Suprapubic skin (tissue), 4 donors: Measurements from ENCODE around the gene ZER1.

Source experiments
- POLR2A ChIP-seq, 2 donors: fragments of 450-650 bp; IDR thresholded peaks; one replicate each; pipeline ENCODE4 v1.6.1; 2017; ENCODE audit warnings: antibody characterized with exemption in 2 of 2, mild to moderate bottlenecking in 2 of 2, moderate library complexity in 2 of 2
- POLR2AphosphoS5 ChIP-seq, 3 donors: sonication (generic); formaldehyde crosslinking; IDR thresholded peaks; one replicate each; pipeline ENCODE4 v1.6.1; 2017; ENCODE audit warnings: antibody characterized with exemption in 3 of 3
- TF ChIP-seq, protein P1 (sequence below), 2 donors: fragments of 200-600 bp in 1 of 2; fragments of 450-650 bp in 1 of 2; sonication (generic) in 1 of 2; IDR thresholded peaks; one replicate each; pipeline ENCODE4 v1.5.1; 2016 to 2019; ENCODE audit warnings: antibody characterized with exemption in 2 of 2, mild to moderate bottlenecking in 1 of 2, moderate library complexity in 1 of 2

- TF ChIP-seq POLR2A (IDR thresholded peaks at IDR 0.05) (no peak), POLR2AphosphoS5 (IDR thresholded peaks at IDR 0.05) (no peak)
- TF ChIP-seq, protein P1, sequence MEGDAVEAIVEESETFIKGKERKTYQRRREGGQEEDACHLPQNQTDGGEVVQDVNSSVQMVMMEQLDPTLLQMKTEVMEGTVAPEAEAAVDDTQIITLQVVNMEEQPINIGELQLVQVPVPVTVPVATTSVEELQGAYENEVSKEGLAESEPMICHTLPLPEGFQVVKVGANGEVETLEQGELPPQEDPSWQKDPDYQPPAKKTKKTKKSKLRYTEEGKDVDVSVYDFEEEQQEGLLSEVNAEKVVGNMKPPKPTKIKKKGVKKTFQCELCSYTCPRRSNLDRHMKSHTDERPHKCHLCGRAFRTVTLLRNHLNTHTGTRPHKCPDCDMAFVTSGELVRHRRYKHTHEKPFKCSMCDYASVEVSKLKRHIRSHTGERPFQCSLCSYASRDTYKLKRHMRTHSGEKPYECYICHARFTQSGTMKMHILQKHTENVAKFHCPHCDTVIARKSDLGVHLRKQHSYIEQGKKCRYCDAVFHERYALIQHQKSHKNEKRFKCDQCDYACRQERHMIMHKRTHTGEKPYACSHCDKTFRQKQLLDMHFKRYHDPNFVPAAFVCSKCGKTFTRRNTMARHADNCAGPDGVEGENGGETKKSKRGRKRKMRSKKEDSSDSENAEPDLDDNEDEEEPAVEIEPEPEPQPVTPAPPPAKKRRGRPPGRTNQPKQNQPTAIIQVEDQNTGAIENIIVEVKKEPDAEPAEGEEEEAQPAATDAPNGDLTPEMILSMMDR (IDR thresholded peaks at IDR 0.05) = no peak
These were observed 3.1 kb downstream of the ZER1 start for GRCh38 chr9:128768606-128769005.
